ENCODE results near the gene CFAP99. TPM values are rescaled to one million over a fixed set of nuclear protein-coding genes. Genes with fewer than 3 reads are reported as not detected.

CFAP99 gene
- polyA plus RNA-seq, 1 experiment: not detected

GRCh38 chr4:2397596-2398379 lies 21.0 kb upstream of the CFAP99 start:
- ChIA-PET CTCF (interaction anchor here (1.2 kb wide), 1 partner anchor 9 kb away, joined by 3 read pairs; no protein-coding TSS in a partner anchor), POLR2A (no interaction called here)
- no peaks in the 10 kb centered on the region for H3K36me3 ChIP-seq (ENCODE audit: control insufficient read depth, insufficient read depth, low read length)
- TF ChIP-seq, protein P1, sequence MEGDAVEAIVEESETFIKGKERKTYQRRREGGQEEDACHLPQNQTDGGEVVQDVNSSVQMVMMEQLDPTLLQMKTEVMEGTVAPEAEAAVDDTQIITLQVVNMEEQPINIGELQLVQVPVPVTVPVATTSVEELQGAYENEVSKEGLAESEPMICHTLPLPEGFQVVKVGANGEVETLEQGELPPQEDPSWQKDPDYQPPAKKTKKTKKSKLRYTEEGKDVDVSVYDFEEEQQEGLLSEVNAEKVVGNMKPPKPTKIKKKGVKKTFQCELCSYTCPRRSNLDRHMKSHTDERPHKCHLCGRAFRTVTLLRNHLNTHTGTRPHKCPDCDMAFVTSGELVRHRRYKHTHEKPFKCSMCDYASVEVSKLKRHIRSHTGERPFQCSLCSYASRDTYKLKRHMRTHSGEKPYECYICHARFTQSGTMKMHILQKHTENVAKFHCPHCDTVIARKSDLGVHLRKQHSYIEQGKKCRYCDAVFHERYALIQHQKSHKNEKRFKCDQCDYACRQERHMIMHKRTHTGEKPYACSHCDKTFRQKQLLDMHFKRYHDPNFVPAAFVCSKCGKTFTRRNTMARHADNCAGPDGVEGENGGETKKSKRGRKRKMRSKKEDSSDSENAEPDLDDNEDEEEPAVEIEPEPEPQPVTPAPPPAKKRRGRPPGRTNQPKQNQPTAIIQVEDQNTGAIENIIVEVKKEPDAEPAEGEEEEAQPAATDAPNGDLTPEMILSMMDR (IDR thresholded peaks at IDR 0.05; ENCODE audit: insufficient read depth, low read depth, low read length): no peak
- DNase-seq (ENCODE audit: low read depth): no peak
- peaks cover 3% of the 10 kb centered on the region; the same call in 1 of the 2 replicates for H3K27me3 ChIP-seq (ENCODE audit: control insufficient read depth, insufficient read depth, low read length)
- no peak overlapping the region for H3K4me3 ChIP-seq (ENCODE audit: low read depth, low read length)

DNA sequence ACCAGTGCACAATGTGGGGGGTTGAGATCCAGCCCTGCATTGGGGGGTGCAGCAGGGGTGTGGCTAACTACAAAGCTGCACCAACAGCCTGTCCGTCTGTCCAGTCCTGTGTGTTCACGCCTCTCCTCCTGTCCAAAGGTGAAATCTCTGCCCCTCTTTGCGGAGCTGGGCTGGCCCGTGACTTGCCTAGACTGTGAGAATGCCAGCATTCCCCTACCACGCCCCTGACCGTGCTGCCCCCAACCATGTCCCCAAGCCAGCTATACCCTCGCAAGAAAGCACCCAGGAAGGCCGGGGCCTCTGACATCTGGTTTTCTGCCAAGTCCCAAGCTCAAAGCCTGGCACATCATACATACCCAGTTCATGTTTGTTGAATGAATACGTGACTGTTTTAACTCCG lies 19.5 kb upstream of the CFAP99 start:
- ChIA-PET CTCF (interaction anchor here (0.8 kb wide), 1 partner anchor 179 kb away, joined by 4 read pairs; no protein-coding TSS in a partner anchor), POLR2A (no interaction called here)
- peaks cover 1% of the 10 kb centered on the region; the same call in 1 of the 2 replicates for H3K27me3 ChIP-seq (ENCODE audit: control insufficient read depth, insufficient read depth, low read length)

DNA sequence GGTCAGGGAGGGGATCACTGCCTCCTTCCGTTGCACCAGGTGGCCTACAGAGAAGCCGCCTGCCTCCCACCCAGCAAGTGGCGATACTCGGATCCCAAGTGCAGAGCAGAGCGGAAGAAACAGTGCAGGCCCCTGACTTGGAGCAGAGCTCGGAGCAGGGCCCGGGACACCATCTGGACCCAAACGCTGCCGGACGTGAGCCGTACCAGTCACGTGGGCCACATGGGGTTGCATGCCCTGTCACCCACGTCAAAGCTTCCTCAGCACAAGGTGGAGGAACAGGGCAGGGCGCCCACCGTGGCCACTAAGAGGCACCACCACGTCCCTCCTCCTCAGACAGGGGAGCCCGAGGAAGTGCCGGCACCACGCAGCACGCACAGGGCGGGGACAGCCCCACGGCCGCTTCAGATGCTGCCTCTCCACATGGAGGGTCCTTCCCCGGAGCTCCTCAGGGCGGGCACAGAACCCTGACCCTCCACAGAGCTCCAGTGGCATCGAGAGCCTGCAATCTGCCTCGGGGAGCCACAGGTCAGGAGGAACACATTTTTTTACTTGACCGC lies 19.0 kb upstream of the CFAP99 start:
- Histone ChIP-seq H3K36me3 (ENCODE audit: control insufficient read depth, insufficient read depth, low read length) (no peaks in the 10 kb centered on the region), H3K4me3 (ENCODE audit: low read depth, low read length) (no peak overlapping the region), H3K27me3 (ENCODE audit: control insufficient read depth, insufficient read depth, low read length) (peaks cover under 1% of the 10 kb centered on the region; the same call in 1 of the 2 replicates)
- POLR2A ChIA-PET: no interaction called here
- DNase-seq (ENCODE audit: low read depth): no peak
- CTCF ChIA-PET: interaction anchor here (0.8 kb wide), 1 partner anchor 180 kb away, joined by 4 read pairs; no protein-coding TSS in a partner anchor
- TF ChIP-seq, protein P1 (IDR thresholded peaks at IDR 0.05; ENCODE audit: insufficient read depth, low read depth, low read length): no peak

More for the DNA sequence above, 19.5 kb upstream of the CFAP99 start:
- H3K36me3 ChIP-seq (ENCODE audit: control insufficient read depth, insufficient read depth, low read length): no peaks in the 10 kb centered on the region
- DNase-seq (ENCODE audit: low read depth): no peak
- TF ChIP-seq, protein P1 (IDR thresholded peaks at IDR 0.05; ENCODE audit: insufficient read depth, low read depth, low read length): no peak
- no peak overlapping the region for H3K4me3 ChIP-seq (ENCODE audit: low read depth, low read length)

DNA sequence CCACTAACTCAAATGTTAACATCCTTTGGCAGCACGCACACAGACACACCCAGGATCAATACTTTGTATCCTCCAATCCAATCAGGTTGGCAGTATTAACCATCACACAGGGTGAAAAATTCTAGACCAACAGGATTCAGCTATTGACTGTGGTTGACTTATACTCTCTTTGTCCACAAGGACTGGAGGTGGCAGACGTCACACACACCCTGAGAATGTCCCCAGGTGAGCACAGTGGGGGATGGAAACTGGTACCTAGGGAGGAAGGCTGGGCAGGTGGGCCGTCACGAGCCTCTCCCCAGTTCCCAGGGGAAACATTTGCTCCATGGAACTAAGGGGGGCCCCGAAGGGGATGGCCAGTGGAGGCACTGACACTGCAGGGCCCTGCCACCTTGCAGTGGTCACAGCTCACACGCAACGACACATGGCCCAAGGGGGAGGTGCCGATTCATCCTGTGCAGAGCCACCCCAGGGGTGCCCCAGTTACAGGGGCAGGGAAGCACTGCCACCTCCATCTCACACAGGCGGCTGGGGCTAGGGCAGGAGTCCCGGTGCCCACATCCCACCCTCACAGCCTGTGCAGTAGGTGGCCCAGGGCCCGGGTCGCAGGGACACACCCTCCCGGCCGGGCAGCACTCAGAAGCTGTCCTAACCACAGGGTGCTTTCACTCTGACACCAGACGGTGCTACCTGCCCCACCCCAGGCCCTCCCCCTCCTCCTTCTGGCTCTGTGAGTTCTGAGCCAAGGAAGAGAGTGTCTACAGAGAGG lies 17.7 kb upstream of the CFAP99 start:
- CTCF ChIA-PET: no interaction called here
- no peak for DNase-seq (ENCODE audit: low read depth)

More for the DNA sequence above, 17.7 kb upstream of the CFAP99 start:
- Histone ChIP-seq H3K36me3 (ENCODE audit: control insufficient read depth, insufficient read depth, low read length) (no peaks in the 10 kb centered on the region), H3K4me3 (ENCODE audit: low read depth, low read length) (no peak overlapping the region), H3K27me3 (ENCODE audit: control insufficient read depth, insufficient read depth, low read length) (no peaks in the 10 kb centered on the region; the same call in 1 of the 2 replicates)
- TF ChIP-seq, protein P1 (IDR thresholded peaks at IDR 0.05; ENCODE audit: insufficient read depth, low read depth, low read length): no peak
- POLR2A ChIA-PET: no interaction called here
